Ovary (tissue), 9 donors: Measurements from ENCODE around the gene GRK5. TPM values are rescaled to one million over a fixed set of nuclear protein-coding genes. Genes with fewer than 3 reads are reported as not detected.

Source experiments
- DNase-seq, 5 donors: peaks; one replicate each; pipeline ENCODE4 v3.0.0-alpha.2; 2019 to 2020
- H3K27ac ChIP-seq, 2 donors: fragments of 200-600 bp; one replicate each; pipeline versions ENCODE4 v1.5.1 to v1.8.0; 2019 to 2022
- H3K27me3 ChIP-seq: fragments of 200-600 bp; one replicate; pipeline ENCODE4 v1.8.0; 2022
- H3K36me3 ChIP-seq: fragments of 200-600 bp; sonication (generic); one replicate; pipeline ENCODE4 v1.5.1; 2019
- H3K4me1 ChIP-seq: one replicate; pipeline ENCODE4 v1.8.1; 2013; ENCODE audit warnings: mild to moderate bottlenecking, moderate library complexity; ENCODE audit not compliant: insufficient read depth
- H3K4me3 ChIP-seq: fragments of 200-600 bp; sonication (generic); one replicate; pipeline ENCODE4 v1.5.1; 2017
- H3K9me3 ChIP-seq, 2 donors: fragments of 200-600 bp in 1 of 2; sonication (generic) in 1 of 2; one replicate each; pipeline versions ENCODE4 v1.5.1 to v1.8.1; 2013 to 2019; ENCODE audit warnings: mild to moderate bottlenecking in 1 of 2, moderate library complexity in 1 of 2
- CTCF ChIP-seq, 3 donors: fragments of 450-650 bp in 2 of 3; fragments of 200-600 bp in 1 of 3; IDR thresholded peaks; one replicate each; pipeline versions ENCODE4 v1.5.1 to v1.8.0; 2016 to 2022; ENCODE audit warnings: antibody characterized with exemption in 3 of 3, mild to moderate bottlenecking in 1 of 3
- EP300 ChIP-seq: sonication (generic); formaldehyde crosslinking; IDR thresholded peaks from one replicate; pipeline ENCODE4 v1.6.1; 2017; ENCODE audit warnings: antibody characterized with exemption
- POLR2A ChIP-seq: fragments of 450-650 bp; IDR thresholded peaks from one replicate; pipeline ENCODE4 v1.6.1; 2017; ENCODE audit warnings: antibody characterized with exemption, mild to moderate bottlenecking, moderate library complexity
- WGBS, 3 donors: extraction: QIAGEN DNeasy Blood & Tissue Kit in 1 of 3; methylation state at CpG; one replicate each; pipeline versions ENCODE4 v1.1.5 to v1.1.7; 2013 to 2017; 5-methylcytosine and 5-hydroxymethylcytosine counted together
- intact Hi-C, 4 donors: fragments of 100-400 bp; cut with DNase I; formaldehyde crosslinking; loops; one replicate each; pipeline versions ENCODE4 v1.11.0 to v1.15.1; 2022 to 2023
- polyA plus RNA-seq, 2 donors: library from polyadenylated mRNA; stranded (reverse); fragments of 200-250 nt in 1 of 2; fragments of 350-450 nt in 1 of 2; fragmentation: Illumina TruSeq in 1 of 2; extraction: RNeasy Lipid Tissue Mini Kit (QIAGEN cat#74804) in 1 of 2; gene quantifications; one replicate each; pipeline ENCODE4 v1.2.3, GENCODE V29; 2013 to 2014
- total RNA-seq, 7 donors: library from RNA; depleted of rRNA in 2 of 7; stranded (reverse); fragments of >200 nt in 2 of 7; fragmentation: NEBNext Ultra II Directional in 3 of 7; extraction: Animal tissue kit (Norgen Biotek cat#: 25700) in 3 of 7; gene quantifications; one replicate each; pipeline versions ENCODE4 v1.1.0 to v1.2.4, GENCODE V29; 2016 to 2023
- donor health status: DM: no; HTN: no; CAD: no; lungs with moderate emphysema.
- donor health status: DM: no; HTN: no; CAD: no.
- donor health status: Bipolar disorder and iron deficiency.
- donor health status: DM: yes; HTN: yes; CAD: no.
- donor health status: DM: no; HTN: no; CAD: no.
- donor health status: DM: yes; HTN: yes; CAD: no.

The GRK5 gene
- total and polyA plus RNA-seq, 9 donors: 10.0 to 115 (median 38.2) TPM

DNA sequence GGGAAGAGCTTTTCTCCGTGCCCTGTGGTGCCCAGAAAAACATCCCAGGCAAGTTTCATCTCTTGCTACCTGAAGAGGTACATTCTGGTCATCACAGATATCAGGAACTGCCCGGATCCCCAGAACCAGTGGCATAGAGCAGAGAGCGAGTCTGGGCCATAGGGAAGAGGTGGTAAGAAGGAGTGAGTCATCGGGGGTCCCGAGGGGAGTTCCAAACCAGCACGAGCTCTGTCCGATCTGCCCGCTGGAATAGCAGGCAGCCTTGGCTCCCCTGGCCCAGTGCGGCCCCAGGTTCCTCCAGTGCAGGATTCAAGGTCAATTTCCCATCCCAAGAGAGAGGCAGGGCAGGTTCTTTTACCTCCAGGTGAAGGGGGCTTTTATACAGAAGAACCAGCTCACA, 210.5 kb downstream of the GRK5 start:
- no peaks in the 10 kb centered on the region for H3K27me3 ChIP-seq
- H3K9me3 ChIP-seq: no peaks in the 10 kb centered on the region
- H3K4me1 ChIP-seq: peaks cover 28% of the 10 kb centered on the region
- no peak overlapping the region for H3K4me3 ChIP-seq
- 90 to 94% (median 93%) methylated on average over 9 of the region's 9 CpGs for WGBS, 3 donors
- intact Hi-C loops: loop anchor here (10.0 kb wide), 3 partner anchors 133 to 213 kb away; partner anchors contain the start of gene GRK5 (in 2 of the 4)
- no peak for DNase-seq
- no peaks in the 10 kb centered on the region for H3K36me3 ChIP-seq
- TF ChIP-seq POLR2A (no peak), CTCF (IDR thresholded peaks at IDR 0.05) (no peak), EP300 (no peak)
- H3K27ac ChIP-seq: no peak overlapping the region

DNA sequence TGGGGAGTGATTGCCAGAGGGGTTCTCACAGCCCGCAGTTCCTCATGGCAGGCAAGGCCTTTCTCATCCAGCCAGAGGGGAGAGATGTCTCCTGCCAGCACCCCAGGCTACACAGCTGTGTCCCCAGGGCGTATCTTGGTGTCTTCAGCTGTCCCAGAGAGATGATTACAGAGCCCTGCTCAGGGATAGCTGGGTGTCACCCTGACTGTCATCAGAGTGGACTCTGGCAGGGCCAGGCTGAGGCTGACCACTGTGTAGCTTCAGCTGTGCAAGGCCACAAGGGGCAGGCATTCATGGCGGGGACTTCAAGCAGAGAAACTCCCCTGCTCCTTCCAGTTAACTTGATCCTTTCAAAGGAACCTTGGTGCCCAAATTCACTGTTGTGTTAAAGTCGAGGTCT, 211.0 kb downstream of the GRK5 start:
- intact Hi-C loops: loop anchor here (10.0 kb wide), 3 partner anchors 134 to 214 kb away; partner anchors contain the start of gene GRK5 (in 2 of the 4)
- Histone ChIP-seq H3K36me3 (no peaks in the 10 kb centered on the region), H3K27me3 (no peaks in the 10 kb centered on the region), H3K4me1 (peaks cover 23% of the 10 kb centered on the region), H3K27ac (no peak overlapping the region), H3K9me3 (no peaks in the 10 kb centered on the region), H3K4me3 (no peak overlapping the region)
- 82 to 90% (median 88%) methylated on average over 4 of the region's 4 CpGs for WGBS, 3 donors
- DNase-seq: no peak
- TF ChIP-seq POLR2A (no peak), CTCF (IDR thresholded peaks at IDR 0.05) (no peak), EP300 (no peak)

DNA sequence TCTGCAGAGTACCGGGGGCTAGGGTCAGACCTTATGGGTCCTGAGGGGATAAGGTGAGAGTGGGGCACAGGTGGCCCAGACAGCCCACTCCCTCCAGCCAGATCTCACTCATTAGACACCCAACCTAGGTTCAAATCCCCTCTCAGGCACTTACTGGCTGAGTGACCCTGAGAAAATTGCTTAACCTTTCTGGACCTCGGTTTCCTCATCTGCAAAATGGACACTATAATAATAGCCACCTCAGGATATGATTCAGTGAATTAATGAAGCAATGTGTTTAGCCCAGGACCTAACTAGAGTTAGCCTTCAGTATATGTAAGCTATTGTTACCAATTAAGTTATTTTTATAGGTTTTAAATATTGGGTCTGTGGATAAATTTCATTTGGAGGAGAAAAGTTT, 212.6 kb downstream of the GRK5 start:
- Histone ChIP-seq H3K4me1 (peaks cover 13% of the 10 kb centered on the region), H3K36me3 (no peaks in the 10 kb centered on the region), H3K27me3 (no peaks in the 10 kb centered on the region), H3K27ac (no peak overlapping the region), H3K9me3 (no peaks in the 10 kb centered on the region), H3K4me3 (no peak overlapping the region)
- no peak for TF ChIP-seq CTCF (IDR thresholded peaks at IDR 0.05)
- no peak for TF ChIP-seq POLR2A
- no peak for TF ChIP-seq EP300
- WGBS, 3 donors: 90 to 97% (median 94%) methylated on average over 2 of the region's 2 CpGs
- no peak for DNase-seq
- intact Hi-C loops: loop anchor here (10.0 kb wide), 3 partner anchors 135 to 215 kb away; partner anchors contain the start of gene GRK5 (in 2 of the 4)

DNA sequence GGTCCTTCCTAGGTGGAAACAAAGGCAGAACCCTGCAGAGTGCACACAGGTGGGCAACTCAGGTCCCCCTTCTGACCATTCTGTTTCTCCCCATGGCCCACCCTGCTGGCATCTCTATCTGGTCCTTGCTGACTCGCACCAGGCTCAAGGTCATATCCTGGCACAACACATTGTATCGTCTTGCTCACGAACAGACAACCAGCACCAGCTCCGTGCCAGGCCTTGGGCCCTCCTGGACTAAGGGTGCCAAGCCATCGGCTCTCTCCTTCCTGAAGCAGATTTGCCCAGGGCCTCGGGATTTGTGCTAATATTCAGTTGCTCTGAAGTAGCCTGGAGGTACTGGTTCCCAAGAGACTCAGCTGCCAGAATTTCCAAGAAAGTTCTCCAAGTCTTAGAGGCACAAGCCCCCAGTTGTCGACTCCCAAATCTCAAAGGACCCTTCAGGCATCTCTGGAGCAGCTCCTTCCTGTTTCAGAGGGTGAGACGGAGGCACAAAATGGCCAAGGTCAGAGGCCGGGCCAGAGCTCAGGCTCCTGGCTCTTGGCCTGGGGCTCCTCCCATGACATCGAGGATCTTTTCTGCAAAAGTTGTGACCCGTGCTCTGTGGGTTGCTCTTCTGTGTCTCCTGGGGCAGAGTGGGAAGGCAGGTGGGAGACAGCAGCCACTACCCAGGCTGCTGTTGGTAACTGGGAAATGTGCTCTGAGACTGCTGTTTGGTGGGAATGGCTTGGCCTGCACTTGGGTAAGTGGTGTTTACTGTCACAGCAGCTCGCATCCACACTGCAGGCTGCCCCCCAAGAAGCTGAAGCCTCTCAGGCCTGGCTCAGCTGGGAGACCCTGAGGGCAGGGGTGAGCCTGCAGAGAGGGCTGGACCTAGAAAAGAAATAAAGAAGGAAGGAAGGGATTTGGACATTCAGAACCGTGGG, 213.8 kb downstream of the GRK5 start:
- Histone ChIP-seq H3K4me1 (peaks cover 8% of the 10 kb centered on the region), H3K27me3 (no peaks in the 10 kb centered on the region), H3K4me3 (no peak overlapping the region), H3K27ac (no peak overlapping the region), H3K9me3 (no peaks in the 10 kb centered on the region), H3K36me3 (no peaks in the 10 kb centered on the region)
- WGBS, 3 donors: 51 to 66% (median 56%) methylated on average over 13 of the region's 13 CpGs
- DNase-seq: peak in 1 of 5 donors; percentile 16
- intact Hi-C loops: no loop called here
- TF ChIP-seq POLR2A: no peak
- no peak for TF ChIP-seq EP300
- TF ChIP-seq CTCF (IDR thresholded peaks at IDR 0.05): no peak
